HCT116 (cell line): Measurements from ENCODE around the gene EXOSC9. TPM values are rescaled to one million over a fixed set of nuclear protein-coding genes. Genes with fewer than 3 reads are reported as not detected.

Source experiments
- ATAC-seq: fragments of 200-7000 bp; cut with Tn5 transposase; 2 replicates; pipeline ENCODE4 v1.9.1; 2020; ENCODE audit warnings: mild to moderate bottlenecking, moderate library complexity
- BruUV-seq: library from RNA; stranded (reverse); fragments of 400-500 nt; replicated peaks from 2 replicates; lab custom pipeline; 2021; lab: Mats Ljungman, UMichigan
- CTCF ChIA-PET: fragments of 300-600 bp; sonication (Branson Sonifier 250); formaldehyde crosslinking; loops from one replicate; lab custom pipeline; 2021; ENCODE audit warnings: antibody characterized with exemption; lab: Charles Lee
- POLR2A ChIA-PET: fragments of 300-600, 350-600 bp; sonication (Branson Sonifier 250); formaldehyde crosslinking; loops from one replicate; lab custom pipeline; 2021; ENCODE audit warnings: antibody characterized with exemption; lab: Charles Lee
- RAD21 ChIA-PET, 2 experiments: fragments of 300-600 bp; sonication (Branson Sonifier 250); formaldehyde crosslinking; loops; one replicate each; lab custom pipeline; 2023; ENCODE audit warnings: low total read pairs in 2 of 2; ENCODE audit not compliant: uncharacterized antibody in 2 of 2, unreplicated experiment in 2 of 2, low non-redundant PET in 1 of 2; lab: Charles Lee
- DNase-seq: peaks from one replicate; pipeline ENCODE4 v3.0.0-alpha.2; 2010; ENCODE audit warnings: low read depth, low spot score
- H2AFZ ChIP-seq: fragments of 200-600 bp; shearing (Covaris generic), sonication (generic); 2 replicates; pipeline ENCODE4 v1.6.1; 2017; ENCODE audit warnings: low read depth, mixed run types, mixed read lengths, antibody characterized with exemption, low read length; ENCODE audit not compliant: poor library complexity, severe bottlenecking
- H3K27ac ChIP-seq: 2 replicates; pipeline ENCODE4 v1.5.1; 2012; ENCODE audit warnings: low read depth, low read length
- H3K27me3 ChIP-seq: fragments of 200-600 bp; sonication (generic); 2 replicates; pipeline ENCODE4 v1.6.1; 2016; ENCODE audit warnings: mixed run types, low read length, mixed read lengths; ENCODE audit not compliant: insufficient read depth
- H3K36me3 ChIP-seq, 2 experiments: fragments of 200-500 bp in 1 of 2; fragments of 200-600 bp in 1 of 2; sonication (Bioruptor generic) in 1 of 2; sonication (generic) in 1 of 2; 2 replicates each; pipeline versions ENCODE4 v1.5.1 to v1.6.1; 2014 to 2016; ENCODE audit warnings: low read length in 2 of 2, inconsistent platforms in 1 of 2, mixed read lengths in 1 of 2, mixed run types in 1 of 2; ENCODE audit not compliant: insufficient read depth in 2 of 2, control insufficient read depth in 1 of 2
- H3K4me1 ChIP-seq, 2 experiments: fragments of 200-600 bp in 1 of 2; sonication (generic) in 1 of 2; 2 replicates each; pipeline versions ENCODE4 v1.5.1 to v1.6.1; 2012 to 2017; ENCODE audit warnings: low read length in 2 of 2, inconsistent platforms in 1 of 2, mild to moderate bottlenecking in 1 of 2, mixed read lengths in 1 of 2, mixed run types in 1 of 2, moderate library complexity in 1 of 2; ENCODE audit not compliant: insufficient read depth in 2 of 2, control insufficient read depth in 1 of 2
- H3K4me2 ChIP-seq: fragments of 200-600 bp; sonication (generic); 2 replicates; pipeline ENCODE4 v1.6.1; 2017; ENCODE audit warnings: mixed run types, low read length, mixed read lengths
- H3K4me3 ChIP-seq, 2 experiments: fragments of 200-600 bp in 1 of 2; sonication (generic) in 1 of 2; replicated peaks in 1 of 2; 2 replicates each; pipeline ENCODE4 v1.5.1; 2011 to 2016; ENCODE audit warnings: low read length in 2 of 2, control low read depth in 1 of 2, low read depth in 1 of 2, mild to moderate bottlenecking in 1 of 2, mixed read lengths in 1 of 2, mixed run types in 1 of 2
- H3K79me2 ChIP-seq: fragments of 200-600 bp; sonication (generic); 2 replicates; pipeline ENCODE4 v1.6.1; 2017; ENCODE audit warnings: mild to moderate bottlenecking, mixed run types, low read length, moderate library complexity, mixed read lengths; ENCODE audit not compliant: insufficient read depth
- H3K9ac ChIP-seq: fragments of 200-600 bp; sonication (generic); 2 replicates; pipeline ENCODE4 v1.6.1; 2016; ENCODE audit warnings: low read length, mixed read lengths
- H3K9me2 ChIP-seq: fragments of 200-600 bp; sonication (generic), shearing (Covaris generic); 2 replicates; pipeline ENCODE4 v1.6.1; 2017; ENCODE audit warnings: mixed run types, mild to moderate bottlenecking, moderate library complexity; ENCODE audit not compliant: insufficient read depth
- H3K9me3 ChIP-seq, 2 experiments: fragments of 200-500 bp in 1 of 2; fragments of 200-600 bp in 1 of 2; sonication (Bioruptor generic) in 1 of 2; sonication (generic) in 1 of 2; 2 replicates each; pipeline ENCODE4 v1.6.1; 2014 to 2017; ENCODE audit warnings: low read length in 2 of 2, mixed read lengths in 2 of 2, inconsistent platforms in 1 of 2, low read depth in 1 of 2, mild to moderate bottlenecking in 1 of 2, mixed run types in 1 of 2, moderate library complexity in 1 of 2; ENCODE audit not compliant: control insufficient read depth in 1 of 2, insufficient read depth in 1 of 2
- H4K20me1 ChIP-seq: fragments of 200-600 bp; sonication (generic), shearing (Covaris generic); 2 replicates; pipeline ENCODE4 v1.6.1; 2017; ENCODE audit warnings: mixed run types, mild to moderate bottlenecking, moderate library complexity; ENCODE audit not compliant: insufficient read depth
- CBX3 ChIP-seq: IDR thresholded peaks from 2 replicates; pipeline ENCODE4 v1.6.1; 2012; ENCODE audit warnings: low read depth
- EGR1 ChIP-seq: IDR thresholded peaks from 2 replicates; pipeline ENCODE4 v1.6.1; 2012; ENCODE audit warnings: low read depth
- FOSL1 ChIP-seq: IDR thresholded peaks from 2 replicates; pipeline ENCODE4 v1.6.1; 2012; ENCODE audit warnings: low read depth
- RAD21 ChIP-seq: IDR thresholded peaks from 2 replicates; pipeline ENCODE4 v1.6.1; 2012; ENCODE audit warnings: low read depth, mild to moderate bottlenecking
- TCF7L2 ChIP-seq: IDR thresholded peaks from 2 replicates; pipeline ENCODE4 v1.7.0; 2011; ENCODE audit warnings: borderline replicate concordance, inconsistent platforms; ENCODE audit not compliant: insufficient read depth, insufficient read length; ENCODE audit errors: extremely low read depth
- ZFX ChIP-seq: fragments of 450-650 bp; IDR thresholded peaks from 2 replicates; pipeline ENCODE4 v1.6.1; 2017
- intact Hi-C: fragments of 100-400 bp; cut with micrococcal nuclease; formaldehyde crosslinking; loops from 2 replicates; pipeline ENCODE4 v1.10.0; 2022
- total RNA-seq: library from RNA; stranded (reverse); gene quantifications from one replicate; pipeline ENCODE4 v1.2.1, GENCODE V29; 2021; ENCODE audit not compliant: unreplicated experiment
- TF ChIP-seq, protein P1 (sequence below): IDR thresholded peaks from 2 replicates; pipeline ENCODE4 v1.6.1; 2012; ENCODE audit warnings: low read depth
- TF ChIP-seq, protein P2 (sequence below): IDR thresholded peaks from 2 replicates; pipeline ENCODE4 v1.6.1; 2011; ENCODE audit warnings: mild to moderate bottlenecking, low read length, moderate library complexity; ENCODE audit not compliant: insufficient replicate concordance; ENCODE audit errors: extremely low read depth

EXOSC9 gene
- total RNA-seq, 1 experiment from 2014 or later, result 58.6 TPM

- BruUV-seq, result no TSS peak
- intact Hi-C loops, result no loop called here
- TF ChIP-seq TCF7L2 (no peak), EGR1 (no peak), FOSL1 (no peak), ZFX (no peak), RAD21 (no peak), CBX3 (no peak)
- TF ChIP-seq, protein P1, sequence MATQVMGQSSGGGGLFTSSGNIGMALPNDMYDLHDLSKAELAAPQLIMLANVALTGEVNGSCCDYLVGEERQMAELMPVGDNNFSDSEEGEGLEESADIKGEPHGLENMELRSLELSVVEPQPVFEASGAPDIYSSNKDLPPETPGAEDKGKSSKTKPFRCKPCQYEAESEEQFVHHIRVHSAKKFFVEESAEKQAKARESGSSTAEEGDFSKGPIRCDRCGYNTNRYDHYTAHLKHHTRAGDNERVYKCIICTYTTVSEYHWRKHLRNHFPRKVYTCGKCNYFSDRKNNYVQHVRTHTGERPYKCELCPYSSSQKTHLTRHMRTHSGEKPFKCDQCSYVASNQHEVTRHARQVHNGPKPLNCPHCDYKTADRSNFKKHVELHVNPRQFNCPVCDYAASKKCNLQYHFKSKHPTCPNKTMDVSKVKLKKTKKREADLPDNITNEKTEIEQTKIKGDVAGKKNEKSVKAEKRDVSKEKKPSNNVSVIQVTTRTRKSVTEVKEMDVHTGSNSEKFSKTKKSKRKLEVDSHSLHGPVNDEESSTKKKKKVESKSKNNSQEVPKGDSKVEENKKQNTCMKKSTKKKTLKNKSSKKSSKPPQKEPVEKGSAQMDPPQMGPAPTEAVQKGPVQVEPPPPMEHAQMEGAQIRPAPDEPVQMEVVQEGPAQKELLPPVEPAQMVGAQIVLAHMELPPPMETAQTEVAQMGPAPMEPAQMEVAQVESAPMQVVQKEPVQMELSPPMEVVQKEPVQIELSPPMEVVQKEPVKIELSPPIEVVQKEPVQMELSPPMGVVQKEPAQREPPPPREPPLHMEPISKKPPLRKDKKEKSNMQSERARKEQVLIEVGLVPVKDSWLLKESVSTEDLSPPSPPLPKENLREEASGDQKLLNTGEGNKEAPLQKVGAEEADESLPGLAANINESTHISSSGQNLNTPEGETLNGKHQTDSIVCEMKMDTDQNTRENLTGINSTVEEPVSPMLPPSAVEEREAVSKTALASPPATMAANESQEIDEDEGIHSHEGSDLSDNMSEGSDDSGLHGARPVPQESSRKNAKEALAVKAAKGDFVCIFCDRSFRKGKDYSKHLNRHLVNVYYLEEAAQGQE, result no peak
- TF ChIP-seq, protein P2, sequence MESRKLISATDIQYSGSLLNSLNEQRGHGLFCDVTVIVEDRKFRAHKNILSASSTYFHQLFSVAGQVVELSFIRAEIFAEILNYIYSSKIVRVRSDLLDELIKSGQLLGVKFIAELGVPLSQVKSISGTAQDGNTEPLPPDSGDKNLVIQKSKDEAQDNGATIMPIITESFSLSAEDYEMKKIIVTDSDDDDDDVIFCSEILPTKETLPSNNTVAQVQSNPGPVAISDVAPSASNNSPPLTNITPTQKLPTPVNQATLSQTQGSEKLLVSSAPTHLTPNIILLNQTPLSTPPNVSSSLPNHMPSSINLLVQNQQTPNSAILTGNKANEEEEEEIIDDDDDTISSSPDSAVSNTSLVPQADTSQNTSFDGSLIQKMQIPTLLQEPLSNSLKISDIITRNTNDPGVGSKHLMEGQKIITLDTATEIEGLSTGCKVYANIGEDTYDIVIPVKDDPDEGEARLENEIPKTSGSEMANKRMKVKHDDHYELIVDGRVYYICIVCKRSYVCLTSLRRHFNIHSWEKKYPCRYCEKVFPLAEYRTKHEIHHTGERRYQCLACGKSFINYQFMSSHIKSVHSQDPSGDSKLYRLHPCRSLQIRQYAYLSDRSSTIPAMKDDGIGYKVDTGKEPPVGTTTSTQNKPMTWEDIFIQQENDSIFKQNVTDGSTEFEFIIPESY, result no peak
- Histone ChIP-seq H3K4me2 (no peak overlapping the region), H3K9me2 (no peaks in the 10 kb centered on the region), H3K36me3 (peaks cover 23 to 26% of the 10 kb centered on the region in 2 experiments), H4K20me1 (no peaks in the 10 kb centered on the region), H3K27me3 (no peaks in the 10 kb centered on the region), H3K9ac (no peak overlapping the region), H3K9me3 (no peaks in the 10 kb centered on the region), H3K4me1 (peaks cover 0 to under 1% of the 10 kb centered on the region in 2 experiments; a peak in 1 of 4 replicates), H3K27ac (no peak overlapping the region), H2AFZ (no peak overlapping the region), H3K4me3 (no peak overlapping the region), H3K79me2 (peaks cover 7% of the 10 kb centered on the region; the same call in 1 of the 2 replicates)
- RAD21 ChIA-PET, result no interaction called here
- DNase-seq (no peak), ATAC-seq (no peak; the same call in 1 of the 2 replicates)
- CTCF ChIA-PET, result no interaction called here
- POLR2A ChIA-PET, result no interaction called here
These were observed 62.7 kb downstream of the EXOSC9 start for GRCh38 chr4:121863799-121864198.

Other genes starting within 250 kb of the EXOSC9 start
- 186 TPM for gene ANXA5, start 104.3 kb upstream of the EXOSC9 start, total RNA-seq
- gene SMIM43, start 36.2 kb upstream of the EXOSC9 start, total RNA-seq, result not detected
- 75.4 TPM for gene CCNA2, start 22.6 kb downstream of the EXOSC9 start, total RNA-seq
- gene BBS7, start 69.2 kb downstream of the EXOSC9 start, total RNA-seq, result 22.9 TPM
- gene TRPC3, start 150.7 kb downstream of the EXOSC9 start, total RNA-seq, result 0.25 TPM